HUDEP-2 (cell line): ENCODE measurements around the gene DACH2.

ENCODE experiments used
- DNase-seq, 76 experiments: peaks; one replicate each; lab custom pipeline; 2025; ENCODE audit not compliant: unreplicated experiment in 76 of 76; lab: John Stamatoyannopoulos, UW

Gene DACH2

DNA sequence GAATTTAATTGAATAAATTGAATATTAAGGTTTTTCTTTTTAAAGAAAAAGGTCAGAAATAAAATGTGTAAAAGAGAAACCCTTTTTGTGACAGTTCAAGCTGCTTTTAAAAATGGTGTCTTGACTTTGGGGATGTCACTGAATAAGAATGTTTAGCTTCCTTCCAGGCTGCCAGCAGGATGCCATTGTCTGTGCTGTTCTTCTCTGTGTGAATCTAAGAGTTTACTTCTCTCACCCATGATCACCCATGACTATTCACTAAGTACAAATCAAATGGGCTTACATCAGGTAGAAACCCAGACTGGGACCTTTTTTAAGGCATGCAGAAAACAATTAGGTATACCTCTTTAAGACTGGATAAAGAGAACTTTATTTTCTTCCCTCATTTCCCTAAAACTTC is 115.3 kb downstream of the DACH2 start:
- DNase-seq: no peak

DNA sequence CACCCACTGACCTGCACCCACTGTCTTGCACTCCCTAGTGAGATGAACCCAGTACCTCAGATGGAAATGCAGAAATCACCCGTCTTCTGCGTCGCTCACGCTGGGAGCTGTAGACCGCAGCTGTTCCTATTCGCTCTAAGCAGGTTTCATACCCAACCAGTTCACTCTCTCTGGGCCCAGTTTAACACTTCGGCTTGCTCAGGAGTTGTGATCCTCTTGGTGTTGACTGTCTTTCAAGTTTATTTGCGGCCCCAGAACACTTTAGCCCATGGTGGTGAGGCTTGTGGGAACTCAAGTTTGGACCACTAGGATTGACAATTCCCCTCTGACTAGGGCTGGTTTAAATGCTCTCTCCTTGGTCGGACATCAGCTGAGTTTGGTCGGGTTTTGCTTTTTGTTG is 147.0 kb downstream of the DACH2 start:
- no peak for DNase-seq

DNA sequence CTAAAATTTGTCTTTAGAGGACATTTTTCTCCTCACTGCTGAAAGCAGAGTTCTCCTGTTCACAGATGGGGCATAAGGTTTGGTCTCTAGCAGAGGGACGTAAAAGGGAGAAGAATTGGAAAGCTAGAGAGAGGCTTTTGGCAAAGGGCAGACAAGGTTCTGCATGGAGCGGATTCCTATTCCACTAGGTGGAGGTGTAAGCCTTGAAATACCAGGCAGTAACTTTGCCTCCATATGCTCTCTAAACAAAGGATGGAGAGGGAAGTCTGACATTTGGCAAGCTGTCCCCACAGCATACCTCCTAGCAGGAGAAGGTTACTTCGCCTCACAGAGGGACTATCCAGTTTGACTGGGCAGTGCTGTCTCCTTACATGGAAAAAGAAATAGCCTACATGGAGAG is 174.7 kb downstream of the DACH2 start:
- DNase-seq: no peak

DNA sequence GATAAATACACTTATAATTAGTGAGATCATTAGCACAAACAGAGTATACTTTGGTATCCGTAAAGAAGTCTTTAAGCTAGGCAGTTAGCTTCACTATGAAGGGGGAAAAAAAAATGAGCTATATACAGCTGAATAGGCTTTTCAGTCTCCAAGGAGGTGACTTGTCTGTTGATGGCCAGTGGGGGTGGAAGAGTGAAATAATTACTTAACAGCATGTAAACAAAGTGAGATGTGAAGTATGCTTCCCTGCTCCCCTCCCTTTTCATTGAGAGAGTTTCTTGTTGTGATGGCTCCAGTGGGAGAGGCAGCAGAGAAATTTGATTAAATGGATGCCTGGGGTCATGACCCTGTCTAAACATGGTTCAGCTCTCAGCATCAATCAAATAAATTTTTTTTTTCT is 180.9 kb downstream of the DACH2 start:
- no peak for DNase-seq

DNA sequence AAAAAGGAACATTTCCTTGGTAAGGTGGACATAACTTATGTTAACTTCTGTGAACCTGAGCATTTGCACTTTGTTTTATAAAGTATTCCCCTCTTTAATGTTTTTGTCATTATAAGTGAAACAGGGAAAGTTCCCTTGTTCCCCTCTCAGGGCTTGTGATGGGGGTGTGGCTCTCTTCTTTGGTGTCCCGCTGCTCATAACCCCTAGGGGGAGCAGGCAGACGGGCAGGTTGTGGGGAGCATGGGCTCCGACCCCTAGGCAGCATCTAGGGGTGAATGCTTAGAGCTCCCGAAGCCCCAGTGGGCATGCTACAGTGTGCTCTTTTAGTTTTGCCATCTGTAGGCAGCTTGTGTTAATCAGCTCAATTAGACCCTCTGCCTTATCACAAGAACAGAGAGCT is 200.4 kb downstream of the DACH2 start:
- DNase-seq: no peak

DNA sequence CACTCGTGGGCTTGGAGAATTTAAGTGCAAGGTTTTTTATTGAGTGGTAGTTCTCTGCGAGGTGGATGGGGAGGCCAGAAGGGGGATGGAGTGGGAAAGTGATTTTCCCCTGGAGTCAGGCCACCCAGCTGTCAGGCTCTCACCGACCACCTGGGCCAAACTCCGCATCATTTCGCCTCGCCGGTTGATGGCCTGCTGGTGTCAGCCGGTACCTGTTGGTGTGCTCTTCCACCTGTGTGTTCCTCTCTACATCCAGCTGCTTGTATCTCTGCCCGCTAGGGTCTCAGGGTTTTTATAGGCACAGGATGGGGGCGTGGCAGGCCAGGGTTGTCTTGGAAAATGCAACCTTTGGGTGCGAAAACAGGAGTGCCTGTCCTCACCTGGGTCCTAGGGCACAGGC is 200.9 kb downstream of the DACH2 start:
- DNase-seq: no peak

DNA sequence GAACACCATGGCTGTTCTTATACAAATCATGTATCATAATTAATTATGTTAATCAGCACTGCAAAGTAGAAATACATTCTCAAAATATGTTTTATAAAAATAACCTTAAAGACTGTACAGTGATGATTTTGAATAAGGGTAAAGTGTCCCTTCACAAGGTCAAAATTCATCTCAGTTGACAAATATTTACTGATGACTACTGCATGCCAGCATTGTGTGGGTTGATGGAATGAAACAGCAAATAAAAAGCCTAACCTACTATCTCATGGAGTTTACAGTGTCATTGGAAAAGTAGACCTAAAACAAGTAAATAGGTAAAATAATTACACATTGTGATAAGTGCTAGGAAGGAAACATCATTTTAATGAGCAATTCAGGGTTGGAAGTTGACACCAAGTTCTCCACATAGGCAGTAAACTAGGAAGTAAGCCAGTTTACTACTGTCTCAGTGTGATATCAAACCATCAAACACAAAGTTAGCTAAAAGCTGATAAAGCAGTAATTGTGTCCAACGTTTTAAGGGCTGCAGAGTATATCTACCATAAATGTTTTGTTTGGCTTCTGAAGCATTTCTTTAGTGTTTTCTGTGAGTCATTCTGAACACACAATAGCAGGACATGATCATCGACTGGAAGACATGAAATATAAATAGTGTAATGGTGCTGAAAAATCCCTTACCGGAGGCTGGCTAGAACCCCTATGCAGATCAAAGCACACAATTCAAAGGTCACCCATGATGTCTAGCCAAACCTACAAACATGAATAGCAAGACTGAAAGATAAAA is 221.8 kb downstream of the DACH2 start:
- DNase-seq: no peak

DNA sequence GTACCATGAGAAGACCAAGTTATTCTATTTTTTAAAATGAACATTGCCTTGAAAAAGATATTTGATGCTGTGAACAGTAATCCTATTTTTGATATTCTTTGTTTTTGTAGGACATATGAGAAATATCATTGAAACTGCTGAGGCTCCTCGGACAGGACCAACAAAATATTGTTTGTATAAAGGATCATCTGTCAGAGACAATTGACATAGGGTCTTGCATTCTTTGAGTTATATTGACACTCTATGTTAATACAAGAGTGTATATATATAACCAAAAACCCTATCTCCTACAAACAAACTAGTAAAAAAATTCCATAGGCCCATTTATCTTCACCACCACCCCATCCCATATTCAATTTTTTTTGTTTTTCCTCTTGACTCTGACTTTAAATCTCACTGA is 222.7 kb downstream of the DACH2 start:
- no peak for DNase-seq

DNA sequence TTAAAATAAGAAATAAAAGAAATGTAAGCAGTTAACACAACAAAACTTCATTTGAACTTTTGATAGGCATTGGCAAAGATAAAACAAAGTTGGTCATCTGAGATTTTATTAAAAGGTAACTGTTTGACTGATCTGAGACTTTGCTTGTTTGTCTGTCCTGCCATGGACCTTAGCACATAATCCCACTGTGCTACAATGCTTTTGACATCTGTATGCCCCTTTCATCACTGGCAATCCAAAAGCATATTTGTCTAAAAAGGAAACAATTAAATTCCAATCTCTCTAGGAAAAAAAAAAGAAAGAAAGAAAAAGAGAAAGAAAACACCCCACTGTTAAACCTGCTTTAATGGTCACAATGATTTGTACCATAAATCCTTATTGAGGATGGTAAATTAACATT is 231.0 kb downstream of the DACH2 start:
- DNase-seq: no peak

DNA sequence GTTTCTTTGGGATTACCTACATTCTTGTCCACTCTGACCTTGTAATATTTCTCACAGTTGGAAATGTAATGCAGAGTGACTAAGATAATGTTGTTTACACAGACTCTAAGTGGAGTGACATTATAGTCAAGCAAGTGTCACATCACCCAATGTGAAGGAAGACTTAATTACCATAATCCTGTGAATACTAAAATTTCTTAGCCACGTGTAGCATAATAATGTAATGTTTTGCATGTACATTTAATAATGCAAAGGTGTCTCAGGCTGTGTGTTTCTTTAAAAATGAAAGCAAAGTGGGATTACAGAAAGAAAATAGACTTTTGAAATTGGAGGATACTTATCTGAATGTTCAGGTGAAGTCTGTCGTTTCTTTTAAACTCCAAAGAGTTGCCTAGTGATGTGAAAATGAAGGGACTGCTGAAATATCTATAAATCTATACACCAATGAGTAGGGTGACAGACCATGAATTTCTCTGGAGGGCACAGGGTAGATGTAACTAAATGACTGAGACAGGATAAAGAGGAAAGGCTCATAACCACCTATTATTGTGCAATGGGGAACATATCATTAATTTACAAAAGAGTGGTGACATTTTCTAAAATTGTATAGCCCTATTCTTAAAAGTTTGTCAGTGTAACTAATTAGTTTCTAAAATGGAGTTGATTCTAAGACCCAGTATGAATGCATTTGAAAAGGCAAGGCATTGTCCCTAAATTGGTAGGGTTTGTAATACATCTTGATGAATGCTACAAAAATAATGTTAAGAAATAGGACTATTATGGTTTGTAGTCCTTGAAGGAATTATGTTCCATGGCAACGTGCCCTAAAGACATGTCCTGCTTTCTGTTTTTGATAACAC is 235.7 kb downstream of the DACH2 start:
- no peak for DNase-seq

DNA sequence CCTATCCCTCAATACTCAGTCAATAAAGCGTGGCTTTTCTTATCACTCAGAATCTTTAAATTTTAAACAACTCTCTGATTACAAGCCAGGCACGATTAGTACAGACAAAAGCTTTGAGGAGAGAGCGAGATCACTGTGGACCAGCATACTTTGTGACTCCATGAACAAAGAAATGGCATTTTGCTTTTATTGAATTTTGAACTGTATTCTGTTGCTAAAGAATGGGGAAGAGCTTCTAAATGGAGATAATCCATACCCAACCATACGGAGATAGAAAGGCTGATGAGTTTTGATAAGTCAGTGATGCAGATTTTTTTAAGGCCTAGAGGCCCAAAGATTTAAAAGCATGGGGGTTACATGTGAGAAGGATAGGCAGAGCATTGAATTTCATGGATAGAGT is 259.1 kb downstream of the DACH2 start:
- DNase-seq: no peak

DNA sequence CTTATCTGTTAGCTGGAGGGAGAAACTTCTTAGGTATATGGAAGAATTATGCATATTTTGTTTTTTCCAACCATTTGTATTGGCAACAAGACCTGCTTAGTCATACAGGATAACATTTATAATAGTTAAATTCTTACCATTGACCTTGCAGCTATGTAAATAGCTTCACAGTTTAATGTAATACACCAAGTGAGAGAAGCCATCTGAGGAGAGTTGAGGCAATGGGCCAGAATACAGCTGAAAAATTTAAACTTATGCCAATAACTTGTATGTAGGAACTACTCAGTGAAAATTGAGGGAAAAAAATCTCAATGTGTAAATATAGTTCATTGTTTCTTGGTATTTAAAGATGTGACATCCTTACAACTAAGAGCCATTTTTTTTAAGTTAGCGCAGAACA is 273.5 kb downstream of the DACH2 start:
- DNase-seq: no peak

DNA sequence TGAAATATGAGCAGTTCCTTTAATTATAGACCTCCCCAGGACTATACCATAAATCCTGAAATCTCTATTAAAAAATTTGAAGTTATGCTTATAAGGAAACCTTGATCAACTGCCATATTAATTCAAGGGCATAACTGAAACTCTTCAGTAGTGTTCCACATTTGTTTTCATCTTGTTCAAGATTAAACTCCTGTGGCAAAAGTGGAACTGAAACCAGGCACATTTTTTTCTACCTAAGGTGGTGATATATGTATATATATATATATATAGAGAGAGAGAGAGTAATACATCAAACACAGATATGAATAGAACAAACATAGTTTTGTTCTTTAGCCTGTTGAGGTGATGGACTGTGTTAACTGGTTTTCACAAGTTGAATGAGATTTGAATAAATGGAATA is 287.9 kb downstream of the DACH2 start:
- DNase-seq: no peak

DNA sequence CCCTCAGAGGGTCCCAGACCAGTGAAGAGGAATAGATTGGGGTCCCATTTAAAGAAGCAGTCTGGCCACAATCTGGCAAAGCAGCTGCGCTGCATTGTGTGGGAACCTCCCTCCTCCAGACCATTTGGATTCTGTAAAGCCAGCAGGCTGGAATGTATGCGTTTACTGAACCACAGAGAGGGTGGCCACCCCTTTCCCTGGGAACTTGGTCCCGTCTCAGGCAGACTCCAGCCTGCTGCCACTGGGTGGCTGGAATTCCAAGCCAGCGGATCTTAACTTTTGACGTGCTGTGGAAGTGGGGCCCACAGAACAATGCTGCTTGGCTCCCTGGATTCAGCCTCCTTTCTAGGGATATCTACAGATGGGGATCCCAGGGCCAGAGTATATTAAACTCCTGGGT is 307.2 kb downstream of the DACH2 start:
- no peak for DNase-seq

DNA sequence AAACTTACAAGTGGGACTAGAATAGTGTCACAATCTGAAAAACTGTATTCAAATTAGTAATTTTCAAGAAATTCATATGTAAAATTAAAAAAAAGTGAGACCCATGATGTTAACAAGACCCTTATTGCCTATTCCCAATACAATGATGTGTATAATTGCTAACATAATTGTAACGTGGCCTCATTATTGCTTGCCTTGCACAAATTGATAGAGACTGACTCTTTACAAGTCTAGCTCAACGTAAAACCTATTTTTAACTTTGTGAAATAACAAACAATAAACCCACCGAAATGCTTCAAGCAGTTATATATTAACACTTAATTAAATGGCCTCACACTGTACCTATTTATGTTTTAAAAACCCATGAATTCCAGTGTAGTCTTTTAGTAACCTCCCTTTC is 312.5 kb downstream of the DACH2 start:
- no peak for DNase-seq

DNA sequence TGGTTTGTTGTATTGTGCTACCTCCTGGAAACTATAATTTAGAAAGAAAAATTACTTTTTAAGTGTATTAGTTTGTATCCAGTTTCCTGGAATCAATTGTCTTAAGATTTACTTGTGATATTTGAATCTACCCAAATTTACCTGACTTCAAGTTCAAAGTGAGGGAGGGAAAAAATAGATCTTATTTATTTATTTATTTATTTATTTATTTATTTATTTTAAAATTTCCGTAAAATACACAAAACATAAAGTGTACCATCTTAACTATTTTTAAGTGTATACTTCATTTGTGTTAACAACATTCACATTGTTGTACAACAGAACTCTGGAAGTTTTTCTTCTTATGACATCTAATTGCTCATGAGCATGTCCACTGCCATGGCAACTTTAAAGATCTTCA is 356.0 kb downstream of the DACH2 start:
- no peak for DNase-seq

DNA sequence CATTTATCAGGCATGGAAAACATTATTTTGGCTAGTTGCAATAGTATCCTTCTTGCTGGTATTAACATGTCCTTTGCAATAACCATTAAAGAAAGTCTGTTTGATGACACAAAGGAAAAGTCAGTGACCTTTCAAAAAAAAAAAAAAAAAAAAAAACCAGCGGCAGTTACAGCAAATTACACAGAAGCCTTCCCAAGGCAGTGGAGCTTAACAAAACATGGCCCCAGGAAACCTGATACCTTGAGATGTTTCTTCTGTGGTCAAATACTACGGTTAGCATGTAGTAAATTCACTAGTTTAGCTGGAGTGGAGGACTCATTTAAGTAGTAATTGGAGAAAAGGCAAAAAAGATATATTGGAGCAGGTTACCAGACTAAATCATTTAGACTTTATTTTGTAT is 359.1 kb downstream of the DACH2 start:
- no peak for DNase-seq

DNA sequence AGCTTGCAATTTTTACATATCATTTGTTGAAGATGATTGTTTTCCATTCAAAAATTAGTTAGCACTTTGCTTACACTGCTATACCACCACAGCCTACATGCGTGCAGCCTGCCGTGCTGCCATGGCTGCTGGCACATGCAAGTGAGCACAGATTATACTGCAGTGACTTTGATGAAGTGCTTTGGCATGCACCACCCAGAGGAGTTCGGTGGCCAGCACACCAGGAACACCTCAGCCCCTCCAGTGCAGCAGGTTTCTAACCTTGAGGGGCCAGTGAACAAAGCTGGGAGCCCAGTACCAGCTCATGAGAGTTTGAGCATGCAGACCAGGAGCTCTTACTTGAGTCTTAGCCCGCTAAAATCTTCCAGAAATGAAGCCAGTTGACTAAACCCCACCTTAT is 431.5 kb downstream of the DACH2 start:
- DNase-seq: no peak

DNA sequence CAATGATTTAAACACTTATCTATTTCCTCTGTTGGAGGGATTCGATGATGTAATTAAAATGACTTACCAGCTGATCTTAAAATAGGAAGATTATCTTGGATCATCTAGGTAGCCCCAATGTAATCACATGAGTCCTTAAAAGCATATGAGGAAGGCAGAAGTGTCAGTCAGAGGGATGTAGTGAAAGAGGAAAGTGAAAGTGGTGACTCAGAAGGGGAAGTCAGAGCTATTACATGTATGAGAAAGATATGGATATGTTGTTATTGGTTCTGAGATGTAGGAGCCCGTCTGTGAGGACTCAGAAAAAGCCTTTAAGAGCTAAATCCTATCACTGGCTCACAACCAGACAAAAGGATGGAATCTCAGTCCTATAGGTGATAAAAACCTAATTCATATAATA is 456.4 kb downstream of the DACH2 start:
- DNase-seq: no peak

DNA sequence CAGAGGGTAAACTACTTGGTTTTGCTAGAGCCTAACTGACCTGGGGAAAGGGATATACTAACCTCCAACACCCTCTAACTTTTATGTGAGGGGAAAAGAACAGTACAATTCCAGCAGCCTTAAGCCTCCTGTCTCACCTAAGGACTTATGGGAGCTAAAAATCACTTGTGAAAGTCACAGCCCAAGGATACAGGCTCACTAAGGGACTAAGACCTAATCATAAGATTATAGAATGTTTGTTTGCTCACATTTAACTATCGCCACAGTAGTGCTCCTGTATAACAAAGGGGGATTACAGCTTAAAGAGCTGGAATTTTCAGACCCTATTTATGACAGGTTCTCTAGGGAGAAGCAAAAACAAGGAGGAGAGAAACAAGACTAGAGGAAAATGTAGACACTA is 548.7 kb downstream of the DACH2 start:
- no peak for DNase-seq

DNA sequence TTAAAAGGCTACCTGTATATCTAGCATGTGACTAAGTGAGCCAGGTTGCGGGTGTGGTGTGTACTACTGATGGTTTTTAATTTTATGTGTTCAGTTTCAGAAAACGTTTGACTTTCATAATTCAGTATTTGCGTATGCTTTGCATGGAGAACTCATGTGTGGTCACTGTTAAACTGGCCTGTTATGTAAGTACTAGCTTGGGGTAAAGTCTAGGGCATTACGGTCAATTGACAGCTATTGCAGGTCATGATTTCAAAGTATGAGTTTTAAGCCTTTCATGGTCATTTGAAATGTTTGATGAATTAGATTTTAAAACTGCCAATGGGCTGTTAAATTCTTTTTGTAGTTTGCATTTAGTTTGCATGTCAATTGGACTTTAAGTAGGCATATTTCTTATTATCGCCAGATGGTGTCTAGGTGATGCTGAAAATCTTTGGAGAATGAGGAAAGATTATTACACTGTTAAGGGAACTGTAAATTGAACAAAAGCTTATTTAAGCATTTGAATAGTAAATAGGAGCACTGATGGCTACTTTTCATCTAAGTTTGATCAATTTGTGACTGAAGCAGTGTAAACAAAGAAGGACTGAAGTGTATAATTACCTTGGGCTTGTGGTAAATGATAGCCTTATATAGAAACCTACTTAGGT is 563.4 kb downstream of the DACH2 start:
- no peak for DNase-seq

DNA sequence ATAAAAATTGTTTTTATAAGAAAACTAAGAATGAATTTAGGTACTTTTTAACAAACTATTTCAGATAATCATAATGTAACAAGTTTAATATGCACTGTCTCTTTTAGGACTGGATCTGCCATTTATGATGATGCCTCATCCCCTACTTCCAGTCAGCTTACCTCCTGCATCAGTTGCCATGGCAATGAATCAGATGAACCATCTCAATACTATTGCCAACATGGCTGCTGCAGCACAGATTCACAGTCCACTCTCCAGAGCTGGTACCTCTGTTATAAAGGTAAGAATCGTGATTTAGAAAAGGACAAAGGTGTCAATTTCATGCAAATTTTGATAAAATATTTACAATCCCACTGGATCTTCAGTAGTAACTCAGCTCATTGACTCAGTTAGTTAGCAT is 566.2 kb downstream of the DACH2 start:
- DNase-seq: no peak
